ENCODE results near the gene FIBP. TPM values are rescaled to one million over a fixed set of nuclear protein-coding genes. Genes with fewer than 3 reads are reported as not detected.

The FIBP gene
- total RNA-seq, 1 donor from 2014 or later: 77.8 TPM

GRCh38 chr11:65882120-65883057 lies 5.9 kb downstream of the FIBP start:
- Mint-ChIP-seq H3K4me3 (ENCODE audit: low read depth) (no peak overlapping the region), H3K9me3 (ENCODE audit: low read depth) (no peaks in the 10 kb centered on the region), H3K27me3 (no peaks in the 10 kb centered on the region), H3K27ac (no peak overlapping the region), H3K4me1 (ENCODE audit: low read depth) (peaks cover 9% of the 10 kb centered on the region), H3K36me3 (ENCODE audit: insufficient read depth) (peaks cover 6% of the 10 kb centered on the region)
- DNase-seq (ENCODE audit: low spot score, unreplicated experiment): no peak
- no peak for TF ChIP-seq CTCF (IDR thresholded peaks at IDR 0.05; ENCODE audit: unreplicated experiment)

- Mint-ChIP-seq H3K36me3 (ENCODE audit: insufficient read depth) (peaks cover 5% of the 10 kb centered on the region), H3K27ac (no peak overlapping the region), H3K4me1 (ENCODE audit: low read depth) (no peaks in the 10 kb centered on the region), H3K9me3 (ENCODE audit: low read depth) (no peaks in the 10 kb centered on the region), H3K4me3 (ENCODE audit: low read depth) (no peak overlapping the region), H3K27me3 (no peaks in the 10 kb centered on the region)
- no peak for DNase-seq (ENCODE audit: low spot score, unreplicated experiment)
- no peak for TF ChIP-seq CTCF (IDR thresholded peaks at IDR 0.05; ENCODE audit: unreplicated experiment)
Observed at GRCh38 chr11:65880844-65881421, 7.3 kb downstream of the FIBP start.

GRCh38 chr11:65880027-65880426 lies 8.2 kb downstream of the FIBP start:
- Mint-ChIP-seq H3K9me3 (ENCODE audit: low read depth) (no peaks in the 10 kb centered on the region), H3K27ac (no peak overlapping the region), H3K36me3 (ENCODE audit: insufficient read depth) (peaks cover 5% of the 10 kb centered on the region), H3K27me3 (no peaks in the 10 kb centered on the region), H3K4me3 (ENCODE audit: low read depth) (no peak overlapping the region), H3K4me1 (ENCODE audit: low read depth) (no peaks in the 10 kb centered on the region)
- no peak for TF ChIP-seq CTCF (IDR thresholded peaks at IDR 0.05; ENCODE audit: unreplicated experiment)
- no peak for DNase-seq (ENCODE audit: low spot score, unreplicated experiment)

GRCh38 chr11:65879617-65880016 lies 8.7 kb downstream of the FIBP start, which contains the start of gene CTSW:
TSS of gene CTSW (plus strand) at chr11:65879837. CDS start at chr11:65879855, 18 bp downstream.
- H3K27me3 Mint-ChIP-seq: no peaks in the 10 kb centered on the region
- no peak within 1 kb of the TSS for H3K27ac Mint-ChIP-seq
- peaks cover 3% of the 10 kb centered on the region for H3K36me3 Mint-ChIP-seq (ENCODE audit: insufficient read depth)
- TF ChIP-seq CTCF (IDR thresholded peaks at IDR 0.05; ENCODE audit: unreplicated experiment): no peak
- H3K9me3 Mint-ChIP-seq (ENCODE audit: low read depth): no peaks in the 10 kb centered on the region
- no peak within 1 kb of the TSS for H3K4me3 Mint-ChIP-seq (ENCODE audit: low read depth)
- H3K4me1 Mint-ChIP-seq (ENCODE audit: low read depth): no peaks in the 10 kb centered on the region
- DNase-seq (ENCODE audit: low spot score, unreplicated experiment): no peak

- TF ChIP-seq CTCF (IDR thresholded peaks at IDR 0.05; ENCODE audit: unreplicated experiment): no peak
- H3K4me3 Mint-ChIP-seq (ENCODE audit: low read depth): peak overlapping the region; percentile 92
- H3K36me3 Mint-ChIP-seq (ENCODE audit: insufficient read depth): no peaks in the 10 kb centered on the region
- peak overlapping the region; percentile 70 for H3K27ac Mint-ChIP-seq
- DNase-seq (ENCODE audit: low spot score, unreplicated experiment): peak; percentile 94
- no peaks in the 10 kb centered on the region for H3K9me3 Mint-ChIP-seq (ENCODE audit: low read depth)
- H3K4me1 Mint-ChIP-seq (ENCODE audit: low read depth): peaks cover 7% of the 10 kb centered on the region
- no peaks in the 10 kb centered on the region for H3K27me3 Mint-ChIP-seq
Observed at GRCh38 chr11:65873318-65874156, 14.7 kb downstream of the FIBP start.
